ACC112 (cell line): ENCODE measurements around the gene DNAH11.
"Not testable (repeated sequence)": the region's sequence is repeated elsewhere in the genome, so short reads cannot be mapped to it uniquely, and the experiment has no call there.

Experiments
- H2AFZ ChIP-seq: fragments of 200-600 bp; sonication (generic); one replicate; pipeline ENCODE4 v1.6.0; 2017; ENCODE audit warnings: antibody characterized with exemption, low read length; ENCODE audit not compliant: unreplicated experiment
- H3K27ac ChIP-seq: fragments of 200-600 bp; sonication (generic); 2 replicates; pipeline ENCODE4 v1.5.1; 2014; ENCODE audit warnings: low read depth, mild to moderate bottlenecking, antibody characterized with exemption, low read length, moderate library complexity
- H3K27me3 ChIP-seq: fragments of 200-600 bp; sonication (generic); 2 replicates; pipeline ENCODE4 v1.6.1; 2014; ENCODE audit warnings: mild to moderate bottlenecking, antibody characterized with exemption, low read length, moderate library complexity, mixed read lengths; ENCODE audit not compliant: insufficient read depth
- H3K36me3 ChIP-seq: fragments of 200-600 bp; sonication (generic); 2 replicates; pipeline ENCODE4 v1.6.1; 2016; ENCODE audit warnings: mild to moderate bottlenecking, antibody characterized with exemption, low read length, moderate library complexity, mixed read lengths; ENCODE audit not compliant: insufficient read depth
- H3K4me1 ChIP-seq: fragments of 200-600 bp; sonication (generic); one replicate; pipeline ENCODE4 v1.6.1; 2016; ENCODE audit warnings: low read length, mixed read lengths; ENCODE audit not compliant: insufficient read depth, unreplicated experiment, control insufficient read depth
- H3K4me3 ChIP-seq: fragments of 200-600 bp; sonication (generic); 2 replicates; pipeline ENCODE4 v1.5.1; 2014; ENCODE audit warnings: mild to moderate bottlenecking, low read depth, low read length
- H3K79me2 ChIP-seq: fragments of 200-600 bp; sonication (generic); one replicate; pipeline ENCODE4 v1.6.0; 2016; ENCODE audit warnings: low read length; ENCODE audit not compliant: control insufficient read depth, unreplicated experiment, insufficient read depth

DNAH11 gene

DNA sequence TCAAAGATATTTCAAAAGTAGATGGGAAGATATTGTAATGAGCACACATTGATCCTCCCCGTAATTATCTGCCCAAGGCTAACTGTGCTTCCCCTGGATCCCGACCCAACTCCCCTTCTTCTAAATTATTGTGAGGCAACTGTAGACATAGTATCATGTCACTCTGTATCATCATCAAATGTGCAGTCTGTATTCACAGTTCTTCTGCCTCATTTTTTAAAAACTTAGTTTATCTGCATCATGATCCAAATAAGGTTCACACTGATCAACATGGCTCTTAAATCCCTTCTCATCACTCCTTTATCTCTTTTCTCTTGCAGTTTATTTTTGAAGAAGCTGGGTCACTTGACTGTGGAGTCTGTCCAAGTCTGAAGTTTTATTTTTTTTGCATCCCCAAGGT lies 375.4 kb downstream of the DNAH11 start:
- no peak overlapping the region for H2AFZ ChIP-seq
- no peak overlapping the region for H3K4me3 ChIP-seq
- H3K27ac ChIP-seq = no peak overlapping the region
- H3K4me1 ChIP-seq = no peaks in the 10 kb centered on the region
- H3K36me3 ChIP-seq = peaks cover 17% of the 10 kb centered on the region; the same call in 1 of the 2 replicates
- no peaks in the 10 kb centered on the region for H3K27me3 ChIP-seq
- H3K79me2 ChIP-seq = peaks cover 49% of the 10 kb centered on the region

GRCh38 chr7:21920936-21921335 lies 378.1 kb downstream of the DNAH11 start:
- H3K27me3 ChIP-seq = no peaks in the 10 kb centered on the region
- no peak overlapping the region for H3K4me3 ChIP-seq
- H3K27ac ChIP-seq = no peak overlapping the region
- no peak overlapping the region for H2AFZ ChIP-seq
- H3K79me2 ChIP-seq = peaks cover 72% of the 10 kb centered on the region
- 0 out of 2 replicates have a peak, but pooled peaks cover 3% of the 10 kb centered on the region for H3K36me3 ChIP-seq
- no peaks in the 10 kb centered on the region for H3K4me1 ChIP-seq

DNA sequence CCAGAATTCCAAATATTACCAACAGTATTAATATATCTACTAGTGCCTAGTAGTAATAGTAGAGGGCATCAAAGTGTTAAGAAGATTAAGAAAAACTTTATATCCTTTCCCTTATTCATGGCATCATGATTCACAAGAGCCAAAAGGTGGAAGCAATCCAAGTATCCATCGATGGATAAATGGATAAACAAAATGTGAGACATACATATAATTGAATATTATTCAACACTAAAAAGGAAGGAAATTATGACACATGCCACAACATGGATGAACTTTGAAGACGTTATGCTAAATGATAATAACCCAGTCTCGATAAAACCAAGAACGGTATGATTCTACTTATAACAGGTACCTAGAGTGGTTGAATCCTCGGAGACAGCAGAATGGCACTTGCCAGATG lies 379.8 kb downstream of the DNAH11 start:
- Histone ChIP-seq H3K79me2 (peaks cover 80% of the 10 kb centered on the region), H2AFZ (no peak overlapping the region)

GRCh38 chr7:21923658-21924057 lies 380.8 kb downstream of the DNAH11 start:
- no peak overlapping the region for H2AFZ ChIP-seq
- H3K27me3 ChIP-seq = no peaks in the 10 kb centered on the region
- no peak overlapping the region for H3K27ac ChIP-seq
- H3K4me1 ChIP-seq = no peaks in the 10 kb centered on the region
- peaks cover 78% of the 10 kb centered on the region for H3K79me2 ChIP-seq
- no peaks in the 10 kb centered on the region for H3K36me3 ChIP-seq
- H3K4me3 ChIP-seq = no peak overlapping the region

More for the DNA sequence above, 379.8 kb downstream of the DNAH11 start:
- H3K27me3 ChIP-seq = no peaks in the 10 kb centered on the region
- H3K4me3 ChIP-seq = no peak overlapping the region
- no peaks in the 10 kb centered on the region for H3K4me1 ChIP-seq
- no peaks in the 10 kb centered on the region for H3K36me3 ChIP-seq
- no peak overlapping the region for H3K27ac ChIP-seq

DNA sequence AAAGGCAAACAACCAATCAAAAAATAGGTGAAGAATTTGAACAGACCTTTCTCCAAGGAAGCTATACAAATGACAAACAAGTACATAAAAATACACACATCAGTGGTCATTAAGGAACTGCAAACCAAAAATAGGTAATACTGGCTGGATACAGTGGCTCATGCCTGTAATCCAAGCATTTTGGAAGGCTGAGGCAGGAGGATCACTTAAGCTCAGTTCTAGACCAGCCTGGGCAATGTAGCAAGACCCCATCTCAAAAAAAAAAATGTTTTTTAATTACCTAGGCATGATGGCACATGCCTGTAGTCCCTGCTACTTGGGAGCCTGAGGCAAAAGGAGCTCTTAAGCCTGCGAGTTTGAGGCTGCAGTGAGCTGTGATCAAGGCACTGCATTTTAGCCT lies 383.6 kb downstream of the DNAH11 start:
- no peaks in the 10 kb centered on the region for H3K36me3 ChIP-seq
- no peak overlapping the region for H2AFZ ChIP-seq
- no peaks in the 10 kb centered on the region for H3K27me3 ChIP-seq
- H3K79me2 ChIP-seq = peaks cover 64% of the 10 kb centered on the region
- H3K27ac ChIP-seq = no peak overlapping the region
- no peaks in the 10 kb centered on the region for H3K4me1 ChIP-seq
- H3K4me3 ChIP-seq = no peak overlapping the region

GRCh38 chr7:21927693-21928092 lies 384.9 kb downstream of the DNAH11 start:
- Histone ChIP-seq H3K4me1 (no peaks in the 10 kb centered on the region), H3K79me2 (peaks cover 56% of the 10 kb centered on the region)

GRCh38 chr7:21933293-21933692 lies 390.5 kb downstream of the DNAH11 start:
- not testable (repeated sequence) for H2AFZ ChIP-seq, H3K4me1 ChIP-seq, H3K27ac ChIP-seq, H3K27me3 ChIP-seq, H3K4me3 ChIP-seq
- Histone ChIP-seq H3K36me3 (peaks cover 32% of the 10 kb centered on the region), H3K79me2 (peaks cover 58% of the 10 kb centered on the region)

More at GRCh38 chr7:21927693-21928092, 384.9 kb downstream of the DNAH11 start:
- H3K36me3 ChIP-seq = no peaks in the 10 kb centered on the region
- no peak overlapping the region for H3K4me3 ChIP-seq
- no peak overlapping the region for H3K27ac ChIP-seq
- no peak overlapping the region for H2AFZ ChIP-seq
- no peaks in the 10 kb centered on the region for H3K27me3 ChIP-seq

GRCh38 chr7:21934808-21935207 lies 392.0 kb downstream of the DNAH11 start:
- Histone ChIP-seq H3K27ac (no peak overlapping the region), H3K4me1 (peaks cover 7% of the 10 kb centered on the region), H3K27me3 (no peaks in the 10 kb centered on the region), H3K4me3 (no peak overlapping the region), H2AFZ (no peak overlapping the region), H3K36me3 (peaks cover 34% of the 10 kb centered on the region), H3K79me2 (peaks cover 69% of the 10 kb centered on the region)

DNA sequence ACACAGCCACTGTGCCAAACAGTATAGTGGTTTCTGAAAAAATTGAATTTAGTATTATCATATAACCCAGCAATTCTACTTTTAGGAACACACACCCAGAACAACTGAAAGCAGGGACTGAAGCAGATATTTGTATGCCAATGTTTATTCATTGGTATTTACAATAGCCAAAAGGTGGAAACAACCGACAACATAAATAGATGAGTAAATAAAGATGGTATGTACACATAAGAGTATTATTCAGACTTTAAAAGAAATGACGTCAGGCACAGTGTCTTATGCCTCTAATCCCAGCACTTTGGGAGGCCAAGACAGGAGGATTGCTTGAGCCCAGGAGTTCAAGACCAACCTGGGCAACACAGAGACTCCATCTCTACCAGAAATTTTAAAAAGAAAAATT lies 395.6 kb downstream of the DNAH11 start:
- Histone ChIP-seq H3K36me3 (peaks cover 34% of the 10 kb centered on the region), H3K27ac (no peak overlapping the region), H2AFZ (no peak overlapping the region), H3K27me3 (no peaks in the 10 kb centered on the region), H3K79me2 (peaks cover 89% of the 10 kb centered on the region), H3K4me1 (peaks cover 33% of the 10 kb centered on the region), H3K4me3 (no peak overlapping the region)

GRCh38 chr7:21939136-21939857 lies 396.5 kb downstream of the DNAH11 start:
- H3K79me2 ChIP-seq = peaks cover 88% of the 10 kb centered on the region
- no peaks in the 10 kb centered on the region for H3K27me3 ChIP-seq
- peaks cover 38% of the 10 kb centered on the region for H3K4me1 ChIP-seq
- no peak overlapping the region for H3K27ac ChIP-seq
- H2AFZ ChIP-seq = no peak overlapping the region
- peaks cover 29% of the 10 kb centered on the region for H3K36me3 ChIP-seq
- no peak overlapping the region for H3K4me3 ChIP-seq

DNA sequence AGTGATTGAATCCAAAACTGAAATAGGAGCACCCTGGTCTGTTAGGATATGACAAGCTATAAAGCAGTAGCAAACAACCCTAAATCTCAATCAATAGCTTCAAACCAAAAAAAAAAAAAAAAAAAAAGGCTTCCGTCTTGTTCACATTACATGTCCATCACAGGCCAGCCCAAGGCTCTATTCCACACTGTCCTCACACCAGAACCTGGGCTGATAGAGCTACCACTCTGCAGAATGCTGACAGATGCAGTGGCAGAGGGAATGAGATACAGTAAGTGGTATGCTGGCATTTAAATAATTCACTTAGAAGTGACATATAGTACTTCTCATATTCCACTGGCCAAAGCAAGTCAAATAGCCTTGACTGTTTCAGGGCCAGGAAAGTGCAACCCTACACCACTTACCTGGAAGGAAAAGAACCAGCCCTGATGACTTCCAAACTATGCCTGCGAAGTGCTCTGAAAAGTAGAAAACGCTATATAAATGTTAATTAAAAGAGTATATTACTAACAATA lies 397.1 kb downstream of the DNAH11 start:
- H3K4me3 ChIP-seq = no peak overlapping the region
- peaks cover 38% of the 10 kb centered on the region for H3K4me1 ChIP-seq
- no peak overlapping the region for H2AFZ ChIP-seq
- no peak overlapping the region for H3K27ac ChIP-seq
- H3K27me3 ChIP-seq = no peaks in the 10 kb centered on the region
- peaks cover 26% of the 10 kb centered on the region for H3K36me3 ChIP-seq
- H3K79me2 ChIP-seq = peaks cover 88% of the 10 kb centered on the region
